Activated naive CD8-positive, alpha-beta T cell (primary cell): ENCODE measurements around the gene SLC36A4.
"Not testable (repeated sequence)": the region's sequence is repeated elsewhere in the genome, so short reads cannot be mapped to it uniquely, and the experiment has no call there.

Source experiments
- H3K27ac Mint-ChIP-seq: one replicate; pipeline ENCODE4 v1.8.0; 2021; ENCODE audit warnings: mixed read lengths
- H3K27me3 Mint-ChIP-seq: one replicate; pipeline ENCODE4 v1.8.0; 2021; ENCODE audit warnings: mixed read lengths
- H3K36me3 Mint-ChIP-seq: one replicate; pipeline ENCODE4 v1.8.0; 2021; ENCODE audit warnings: mixed read lengths
- H3K4me1 Mint-ChIP-seq: one replicate; pipeline ENCODE4 v1.8.0; 2021; ENCODE audit warnings: low read depth, mixed read lengths
- H3K4me3 Mint-ChIP-seq: one replicate; pipeline ENCODE4 v1.8.0; 2021; ENCODE audit warnings: mild to moderate bottlenecking, mixed read lengths
- H3K9me3 Mint-ChIP-seq: one replicate; pipeline ENCODE4 v1.8.0; 2021; ENCODE audit warnings: low read depth, mixed read lengths

SLC36A4 gene

GRCh38 chr11:93117565-93117964, 80.2 kb downstream of the SLC36A4 start:
- Mint-ChIP-seq H3K4me1 (no peaks in the 10 kb centered on the region), H3K36me3 (no peaks in the 10 kb centered on the region), H3K27ac (no peak overlapping the region), H3K9me3 (no peaks in the 10 kb centered on the region), H3K27me3 (peaks cover 14% of the 10 kb centered on the region), H3K4me3 (no peak overlapping the region)

- Mint-ChIP-seq H3K4me1 (no peaks in the 10 kb centered on the region), H3K36me3 (no peaks in the 10 kb centered on the region), H3K4me3 (no peak overlapping the region), H3K9me3 (no peaks in the 10 kb centered on the region), H3K27ac (no peak overlapping the region), H3K27me3 (peaks cover 14% of the 10 kb centered on the region)
Observed at GRCh38 chr11:93116641-93117441, 81.0 kb downstream of the SLC36A4 start.

- Mint-ChIP-seq H3K4me3 (no peak overlapping the region), H3K36me3 (no peaks in the 10 kb centered on the region), H3K27me3 (peaks cover 11% of the 10 kb centered on the region), H3K4me1 (no peaks in the 10 kb centered on the region), H3K27ac (no peak overlapping the region), H3K9me3 (no peaks in the 10 kb centered on the region)
Observed at GRCh38 chr11:93114304-93114703, 83.5 kb downstream of the SLC36A4 start.

- H3K4me3 Mint-ChIP-seq: no peak overlapping the region
- H3K36me3 Mint-ChIP-seq: no peaks in the 10 kb centered on the region
- H3K27ac Mint-ChIP-seq: no peak overlapping the region
- H3K9me3 Mint-ChIP-seq: no peaks in the 10 kb centered on the region
- H3K27me3 Mint-ChIP-seq: peaks cover 11% of the 10 kb centered on the region
- H3K4me1 Mint-ChIP-seq: no peaks in the 10 kb centered on the region
Observed at GRCh38 chr11:93113824-93114223, 84.0 kb downstream of the SLC36A4 start.

GRCh38 chr11:93111147-93111546, 86.6 kb downstream of the SLC36A4 start:
- H3K9me3 Mint-ChIP-seq, H3K4me3 Mint-ChIP-seq, H3K27ac Mint-ChIP-seq, H3K27me3 Mint-ChIP-seq, H3K36me3 Mint-ChIP-seq, H3K4me1 Mint-ChIP-seq: not testable (repeated sequence)

GRCh38 chr11:93100211-93100610, 97.6 kb downstream of the SLC36A4 start:
- H3K4me3 Mint-ChIP-seq: no peak overlapping the region
- H3K27me3 Mint-ChIP-seq: peaks cover 8% of the 10 kb centered on the region
- peaks cover 9% of the 10 kb centered on the region for H3K9me3 Mint-ChIP-seq
- no peaks in the 10 kb centered on the region for H3K36me3 Mint-ChIP-seq
- H3K4me1 Mint-ChIP-seq: no peaks in the 10 kb centered on the region
- no peak overlapping the region for H3K27ac Mint-ChIP-seq

- peaks cover 9% of the 10 kb centered on the region for H3K27me3 Mint-ChIP-seq
- H3K27ac Mint-ChIP-seq: no peak overlapping the region
- no peak overlapping the region for H3K4me3 Mint-ChIP-seq
- H3K9me3 Mint-ChIP-seq: peaks cover 9% of the 10 kb centered on the region
- H3K36me3 Mint-ChIP-seq: no peaks in the 10 kb centered on the region
- H3K4me1 Mint-ChIP-seq: no peaks in the 10 kb centered on the region
Observed at GRCh38 chr11:93099806-93100205, 98.0 kb downstream of the SLC36A4 start.
